ENCODE results near the gene MTM1.

The MTM1 gene

GRCh38 chrX:150616179-150616862, 47.9 kb downstream of the MTM1 start:
- no peak for DNase-seq (ENCODE audit: low read depth)
- no peak for TF ChIP-seq CTCF (conservative IDR thresholded peaks at IDR 0.05; ENCODE audit: low read length)
- H3K4me3 ChIP-seq (ENCODE audit: low read length) = no peak overlapping the region

GRCh38 chrX:150616863-150617198, 48.4 kb downstream of the MTM1 start:
- no peak overlapping the region for H3K4me3 ChIP-seq (ENCODE audit: low read length)
- peak; percentile 0 for DNase-seq (ENCODE audit: low read depth)
- TF ChIP-seq CTCF (conservative IDR thresholded peaks at IDR 0.05; ENCODE audit: low read length) = no peak

- no peak for DNase-seq (ENCODE audit: low read depth)
- TF ChIP-seq CTCF (conservative IDR thresholded peaks at IDR 0.05; ENCODE audit: low read length) = no peak
These were observed 53.2 kb downstream of the MTM1 start for GRCh38 chrX:150621652-150622051.

GRCh38 chrX:150623583-150623982, 55.2 kb downstream of the MTM1 start:
- no peak overlapping the region for H3K4me3 ChIP-seq (ENCODE audit: low read length)
- no peak for TF ChIP-seq CTCF (conservative IDR thresholded peaks at IDR 0.05; ENCODE audit: low read length)
- no peak for DNase-seq (ENCODE audit: low read depth)

More at GRCh38 chrX:150621652-150622051, 53.2 kb downstream of the MTM1 start:
- no peak overlapping the region for H3K4me3 ChIP-seq (ENCODE audit: low read length)

- TF ChIP-seq CTCF (conservative IDR thresholded peaks at IDR 0.05; ENCODE audit: low read length) = no peak
- no peak for DNase-seq (ENCODE audit: low read depth)
- H3K4me3 ChIP-seq (ENCODE audit: low read length) = no peak overlapping the region
These were observed 56.7 kb downstream of the MTM1 start for GRCh38 chrX:150625097-150625496.

GRCh38 chrX:150625875-150626274, 57.5 kb downstream of the MTM1 start:
- TF ChIP-seq CTCF (conservative IDR thresholded peaks at IDR 0.05; ENCODE audit: low read length) = no peak
- H3K4me3 ChIP-seq (ENCODE audit: low read length) = no peak overlapping the region
- DNase-seq (ENCODE audit: low read depth) = no peak

- DNase-seq (ENCODE audit: low read depth) = no peak
- TF ChIP-seq CTCF (conservative IDR thresholded peaks at IDR 0.05; ENCODE audit: low read length) = no peak
These were observed 59.5 kb downstream of the MTM1 start for GRCh38 chrX:150627957-150628356.

More at GRCh38 chrX:150627957-150628356, 59.5 kb downstream of the MTM1 start:
- H3K4me3 ChIP-seq (ENCODE audit: low read length) = no peak overlapping the region
